ENCODE data around the gene SRP72. TPM values are rescaled to one million over a fixed set of nuclear protein-coding genes. Genes with fewer than 3 reads are reported as not detected.
A peak's percentile ranks its signal among the peaks of the same experiment; 100 is the strongest.

Gene SRP72
- total RNA-seq (2013): 67.1 TPM
- polyA plus RNA-seq: 100 to 1,000 TPM in 2 of 3 donors, 10 to 100 TPM in 1; 54.4 to 140 (median 103) TPM
- polyA minus RNA-seq: 23.0 and 64.9 TPM in 2 replicates
- 46.0 to 125 (median 78.2) reads per million in 11 experiments for total RNA-seq

- H3K79me2 ChIP-seq (ENCODE audit: insufficient read depth, low read length): peaks cover 71% of the 10 kb centered on the region
- peaks cover 28 to 44% of the 10 kb centered on the region in 2 donors for H3K4me1 ChIP-seq (ENCODE audit: control insufficient read depth in 1 of 2, insufficient read depth in 2 of 2, low read length in 2 of 2)
- Mint-ChIP-seq H3K4me1 (peaks cover 45% of the 10 kb centered on the region), H3K36me3 (peaks cover 13 to 33% of the 10 kb centered on the region in 2 donors), H3K27ac (peak within 1 kb of the TSS; percentile 92 to 98 (median 96)), H3K9me3 (no peaks in the 10 kb centered on the region), H3K4me3 (peak within 1 kb of the TSS; percentile 98 to 99), H3K27me3 (ENCODE audit: low read depth in 3 of 3) (no peaks in the 10 kb centered on the region)
- WGBS (ENCODE audit: insufficient coverage): under 1% methylated on average over 59 of the region's 62 CpGs
- H3K4me3 ChIP-seq (replicated peaks in 1 of 3; ENCODE audit: low read depth in 2 of 3, low read length in 3 of 3): peak within 1 kb of the TSS; percentile 90 to 98 (median 92)
- H4K20me1 ChIP-seq (ENCODE audit: insufficient read depth, low read length): peaks cover 21% of the 10 kb centered on the region
- H3K36me3 ChIP-seq (replicated peaks in 1 of 2; ENCODE audit: control insufficient read depth in 1 of 2, insufficient read depth in 2 of 2, low read length in 2 of 2): peaks cover 18 to 42% of the 10 kb centered on the region in 2 donors
- peak within 1 kb of the TSS; percentile 76 to 91 for H3K27ac ChIP-seq (ENCODE audit: low read depth in 1 of 2, low read length in 2 of 2)
- TF ChIP-seq CTCF (IDR thresholded peaks at IDR 0.05): no peak
- H3K9ac ChIP-seq (ENCODE audit: insufficient read depth, low read length, poor library complexity, severe bottlenecking): peak within 1 kb of the TSS; percentile 90
- intact Hi-C loops (cut with micrococcal nuclease): loop anchor here (5.0 to 10.0 kb wide), 2 partner anchors 35 to 437 kb away; partner anchors contain the start of gene REST (in 1 of the 2)
- H3K4me2 ChIP-seq (replicated peaks; ENCODE audit: extremely low read depth, low read length, poor library complexity, severe bottlenecking): peak within 1 kb of the TSS; percentile 94
- no peaks in the 10 kb centered on the region for H3K27me3 ChIP-seq (ENCODE audit: control insufficient read depth in 2 of 2, insufficient read depth in 2 of 2, low read length in 2 of 2)
- peak; percentile 77 to 80 (median 79) for DNase-seq
- H2AFZ ChIP-seq (ENCODE audit: insufficient read depth, low read depth, low read length, poor library complexity, severe bottlenecking): peak within 1 kb of the TSS; percentile 99
- H3K9me3 ChIP-seq (replicated peaks in 1 of 2; ENCODE audit: control insufficient read depth in 1 of 2, insufficient read depth in 1 of 2, low read length in 2 of 2): no peaks in the 10 kb centered on the region
Measured at GRCh38 chr4:56467284-56468096, at the start of gene SRP72. SRP72 (plus strand) TSS chr4:56467617; CDS start chr4:56467636, 19 bp downstream.

- no peak overlapping the region for H3K4me3 ChIP-seq (replicated peaks in 1 of 3; ENCODE audit: low read depth in 2 of 3, low read length in 3 of 3)
- H4K20me1 ChIP-seq (ENCODE audit: insufficient read depth, low read length): no peaks in the 10 kb centered on the region
- no peak overlapping the region for H2AFZ ChIP-seq (ENCODE audit: insufficient read depth, low read depth, low read length, poor library complexity, severe bottlenecking)
- no peaks in the 10 kb centered on the region for H3K36me3 Mint-ChIP-seq
- H3K36me3 ChIP-seq (replicated peaks in 1 of 2; ENCODE audit: control insufficient read depth in 1 of 2, insufficient read depth in 2 of 2, low read length in 2 of 2): no peaks in the 10 kb centered on the region
- intact Hi-C loops (cut with micrococcal nuclease): loop anchor here in 1 of 2 donors (10.0 kb wide), 1 partner anchor 411 kb away; no protein-coding TSS in a partner anchor
- H3K9me3 ChIP-seq (replicated peaks in 1 of 2; ENCODE audit: control insufficient read depth in 1 of 2, insufficient read depth in 1 of 2, low read length in 2 of 2): no peaks in the 10 kb centered on the region
- no peak overlapping the region for H3K4me3 Mint-ChIP-seq
- H3K27ac ChIP-seq (ENCODE audit: low read depth in 1 of 2, low read length in 2 of 2): no peak overlapping the region
- H3K79me2 ChIP-seq (ENCODE audit: insufficient read depth, low read length): peaks cover 52% of the 10 kb centered on the region
- no peaks in the 10 kb centered on the region for H3K4me1 ChIP-seq (ENCODE audit: control insufficient read depth in 1 of 2, insufficient read depth in 2 of 2, low read length in 2 of 2)
- no peak overlapping the region for H3K4me2 ChIP-seq (replicated peaks; ENCODE audit: extremely low read depth, low read length, poor library complexity, severe bottlenecking)
- H3K4me1 Mint-ChIP-seq: peaks cover 7% of the 10 kb centered on the region
- no peak overlapping the region for H3K27ac Mint-ChIP-seq
- no peak for TF ChIP-seq CTCF (IDR thresholded peaks at IDR 0.05)
- DNase-seq: no peak
- WGBS (ENCODE audit: insufficient coverage): 100% methylated on average over 3 of the region's 5 CpGs
- no peak overlapping the region for H3K9ac ChIP-seq (ENCODE audit: insufficient read depth, low read length, poor library complexity, severe bottlenecking)
- no peaks in the 10 kb centered on the region for H3K27me3 ChIP-seq (ENCODE audit: control insufficient read depth in 2 of 2, insufficient read depth in 2 of 2, low read length in 2 of 2)
- H3K27me3 Mint-ChIP-seq (ENCODE audit: low read depth in 3 of 3): no peaks in the 10 kb centered on the region
- H3K9me3 Mint-ChIP-seq: no peaks in the 10 kb centered on the region
Measured at GRCh38 chr4:56424176-56424575, 43.2 kb upstream of the SRP72 start.
